K562 (cell line): Measurements from ENCODE around the gene PNPLA8. TPM values are rescaled to one million over a fixed set of nuclear protein-coding genes. Genes with fewer than 3 reads are reported as not detected.
"Not testable (repeated sequence)": the region's sequence is repeated elsewhere in the genome, so short reads cannot be mapped to it uniquely, and the experiment has no call there.

Experiments
- ATAC-seq: fragments of 200-7000 bp; cut with Tn5 transposase; 3 replicates; pipeline ENCODE4 v1.9.1; 2020; ENCODE audit warnings: moderate library complexity
- BruUV-seq: library from RNA; stranded (reverse); fragments of 400-500 nt; replicated peaks from 2 replicates; lab custom pipeline; 2021; lab: Mats Ljungman, UMichigan
- CTCF ChIA-PET: fragments of 300-600 bp; formaldehyde crosslinking; extraction: SDS; loops from one replicate; lab custom pipeline; 2021; ENCODE audit warnings: low intra/inter-chr PET ratio; lab: Yijun Ruan, JAX
- POLR2A ChIA-PET: fragments of 300-600, 350-650 bp; sonication (Branson Sonifier 250); formaldehyde crosslinking; extraction: SDS; loops from one replicate; lab custom pipeline; 2021; ENCODE audit warnings: antibody characterized with exemption, inconsistent platforms; lab: Yijun Ruan, JAX
- DNase-seq, 4 experiments: peaks; one replicate each; pipeline versions ENCODE4 v3.0.0 to v3.0.0-alpha.2; 2011 to 2018; ENCODE audit warnings: low spot score in 3 of 4, mixed read lengths in 3 of 4; ENCODE audit errors: extremely low read depth in 1 of 4
- FAIRE-seq: peaks from 2 replicates; lab custom pipeline; 2011; peaks lifted over from hg19 to GRCh38; lab: Jason Lieb, UNC
- H2AFZ ChIP-seq: 2 replicates; pipeline ENCODE4 v1.6.0; 2011; ENCODE audit warnings: low read depth, low read length, control low read depth, inconsistent platforms
- H3K27ac ChIP-seq: fragments of 200-600 bp; 3 replicates; pipeline ENCODE4 v1.8.0; 2011; ENCODE audit warnings: low read depth, mild to moderate bottlenecking, control low read depth, inconsistent platforms, low read length, moderate library complexity, mixed read lengths; ENCODE audit errors: extremely low read depth
- H3K27me3 ChIP-seq, 2 experiments: fragments of 300-600 bp in 1 of 2; 2 replicates in 1 of 2; 3 replicates in 1 of 2; pipeline versions ENCODE4 v1.6.0 to v1.8.0; 2011; ENCODE audit warnings: inconsistent platforms in 2 of 2, low read length in 2 of 2, mild to moderate bottlenecking in 1 of 2, mixed read lengths in 1 of 2, moderate library complexity in 1 of 2; ENCODE audit not compliant: control insufficient read depth in 2 of 2, insufficient read depth in 2 of 2
- H3K36me3 ChIP-seq: fragments of 300-600 bp; 3 replicates; pipeline ENCODE4 v1.8.0; 2011; ENCODE audit warnings: mild to moderate bottlenecking, low read length, inconsistent platforms; ENCODE audit not compliant: control insufficient read depth, insufficient read depth
- H3K4me1 ChIP-seq, 2 experiments: fragments of 200-600 bp in 1 of 2; replicated peaks in 1 of 2; 2 replicates in 1 of 2; 3 replicates in 1 of 2; pipeline versions ENCODE4 v1.5.1 to v1.8.0; 2011; ENCODE audit warnings: inconsistent platforms in 2 of 2, low read length in 2 of 2, mild to moderate bottlenecking in 1 of 2, mixed read lengths in 1 of 2, moderate library complexity in 1 of 2; ENCODE audit not compliant: control insufficient read depth in 2 of 2, insufficient read depth in 2 of 2
- H3K4me2 ChIP-seq: 2 replicates; pipeline ENCODE4 v1.6.1; 2011; ENCODE audit warnings: low read length, control low read depth, inconsistent platforms, mixed read lengths; ENCODE audit not compliant: insufficient read depth
- H3K4me3 ChIP-seq: fragments of 200-600 bp; sonication (generic), shearing (Covaris generic); 2 replicates; pipeline ENCODE4 v1.5.1; 2016; ENCODE audit warnings: control low read depth, inconsistent platforms
- H3K79me2 ChIP-seq: fragments of 200-600 bp; 3 replicates; pipeline ENCODE4 v1.8.0; 2011; ENCODE audit warnings: low read length, inconsistent platforms; ENCODE audit not compliant: control insufficient read depth, insufficient read depth
- H3K9ac ChIP-seq, 2 experiments: 2 replicates each; pipeline versions ENCODE4 v1.6.0 to v1.6.1; 2011; ENCODE audit warnings: low read depth in 2 of 2, low read length in 2 of 2, control low read depth in 1 of 2, inconsistent platforms in 1 of 2, mild to moderate bottlenecking in 1 of 2, mixed read lengths in 1 of 2; ENCODE audit not compliant: insufficient read depth in 1 of 2
- H3K9me1 ChIP-seq: one replicate; pipeline ENCODE4 v1.6.0; 2011; ENCODE audit warnings: inconsistent platforms, mild to moderate bottlenecking, low read length, moderate library complexity; ENCODE audit not compliant: control insufficient read depth, insufficient read depth
- H3K9me3 ChIP-seq: replicated peaks from 2 replicates; pipeline ENCODE4 v1.5.1; 2011; ENCODE audit warnings: low read depth, low read length, inconsistent platforms; ENCODE audit not compliant: control insufficient read depth, insufficient read depth
- H4K20me1 ChIP-seq: replicated peaks from 2 replicates; pipeline ENCODE4 v1.6.1; 2011; ENCODE audit warnings: low read length, inconsistent platforms, mixed read lengths; ENCODE audit not compliant: control insufficient read depth, insufficient read depth
- CBX1 ChIP-seq: sonication (generic); IDR thresholded peaks from 2 replicates; pipeline ENCODE4 v1.6.1; 2016; ENCODE audit warnings: antibody characterized with exemption, low read depth, mild to moderate bottlenecking
- CBX3 ChIP-seq, 2 experiments: IDR thresholded peaks; 1 replicate in 1 of 2; 2 replicates in 1 of 2; pipeline ENCODE4 v1.6.1; 2012; ENCODE audit warnings: inconsistent platforms in 2 of 2, low read length in 2 of 2, borderline replicate concordance in 1 of 2, control low read depth in 1 of 2
- CBX5 ChIP-seq: IDR thresholded peaks from 2 replicates; pipeline ENCODE4 v1.6.1; 2014; ENCODE audit warnings: low read depth, borderline replicate concordance
- EP400 ChIP-seq: fragments of 450-650 bp; IDR thresholded peaks from 2 replicates; pipeline ENCODE4 v1.6.1; 2017; ENCODE audit warnings: antibody characterized with exemption, mild to moderate bottlenecking, moderate library complexity
- SRSF7 ChIP-seq: fragments of 200-400 bp; formaldehyde crosslinking; optimal IDR thresholded peaks from 2 replicates; pipeline ENCODE3; 2017; ENCODE audit warnings: mild to moderate bottlenecking, low read depth, low read length
- TAF1 ChIP-seq: IDR thresholded peaks from 2 replicates; pipeline ENCODE4 v1.6.1; 2011; ENCODE audit warnings: mild to moderate bottlenecking, low read length, moderate library complexity; ENCODE audit not compliant: insufficient read depth, control insufficient read depth, severe bottlenecking; ENCODE audit errors: extremely low read depth
- ZFP36 ChIP-seq: fragments of 150-350 bp; IDR thresholded peaks from 2 replicates; pipeline ENCODE4 v1.6.1; 2018; ENCODE audit warnings: low read length, low read depth; ENCODE audit not compliant: partially characterized antibody
- in situ Hi-C: fragments of 300-500 bp; cut with MboI; formaldehyde crosslinking; loops from 4 replicates; pipeline ENCODE4 v1.15.0; 2018; ENCODE audit warnings: inconsistent platforms, mixed read lengths
- intact Hi-C: fragments of 100-400 bp; cut with micrococcal nuclease; formaldehyde crosslinking; loops from 2 replicates; pipeline ENCODE4 v1.14.2; 2022
- polyA plus RNA-seq, 8 experiments: library from polyadenylated mRNA; depleted of rRNA in 4 of 8; stranded (reverse) in 5 of 8; unstranded in 3 of 8; fragments of >200 nt; fragmentation: Nextera tagmentation in 2 of 8; fragmentation: Illumina TruSeq in 1 of 8; extraction: Ambion mirVana in 2 of 8; extraction: Trizol in 1 of 8; gene quantifications; 2 replicates each; pipeline versions ENCODE4 v1.2.1 to v1.2.3, GENCODE V29; 2011 to 2014; ENCODE audit warnings: inconsistent platforms in 1 of 8, missing spikeins in 1 of 8
- total RNA-seq, 7 experiments: library from RNA; depleted of rRNA in 6 of 7; stranded (reverse); fragments of >200 nt in 6 of 7; fragmentation: Illumina TruSeq in 2 of 7; extraction: Trizol in 2 of 7; gene quantifications; 2 replicates each; pipeline versions ENCODE4 v1.2.1 to v1.2.3, GENCODE V29; 2011 to 2021; ENCODE audit warnings: low replicate concordance in 1 of 7
- TF ChIP-seq, protein P1 (sequence below): fragments of 250-450 bp; sonication (Bioruptor Pico); IDR thresholded peaks from 2 replicates; pipeline ENCODE4 v1.5.1; 2021; ENCODE audit warnings: mild to moderate bottlenecking
- TF ChIP-seq, protein P2 (sequence below): fragments of 450-650 bp; IDR thresholded peaks from 2 replicates; pipeline ENCODE4 v1.6.1; 2018; ENCODE audit warnings: mild to moderate bottlenecking, low read depth; ENCODE audit not compliant: partially characterized antibody

The PNPLA8 gene
- total and polyA plus RNA-seq, 9 of the 15 experiments (the other 6 are each of a cell fraction or from before 2014, with no cell fraction given), result 12.8 to 27.6 (median 16.3) TPM

DNA sequence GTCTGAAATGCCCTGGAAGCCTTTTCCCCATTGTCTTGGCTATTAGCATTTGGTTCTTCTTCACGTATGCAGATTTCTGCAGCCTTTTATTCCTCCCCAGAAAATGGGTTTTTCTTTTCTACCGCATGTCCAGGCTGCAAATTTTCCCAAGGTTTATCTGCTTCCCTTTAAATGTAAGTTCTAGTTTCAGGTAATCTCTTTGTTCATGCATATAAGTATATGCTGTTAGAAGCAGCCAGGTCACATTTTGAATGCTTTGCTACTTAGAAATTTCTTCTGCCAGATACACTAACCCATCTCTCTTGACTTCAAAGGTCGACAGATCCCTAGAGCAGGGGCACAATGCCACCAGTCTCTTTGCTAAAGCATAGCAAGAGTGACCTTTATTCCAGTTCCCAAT lies 31.3 kb upstream of the PNPLA8 start (continued):
- TF ChIP-seq, protein P1, sequence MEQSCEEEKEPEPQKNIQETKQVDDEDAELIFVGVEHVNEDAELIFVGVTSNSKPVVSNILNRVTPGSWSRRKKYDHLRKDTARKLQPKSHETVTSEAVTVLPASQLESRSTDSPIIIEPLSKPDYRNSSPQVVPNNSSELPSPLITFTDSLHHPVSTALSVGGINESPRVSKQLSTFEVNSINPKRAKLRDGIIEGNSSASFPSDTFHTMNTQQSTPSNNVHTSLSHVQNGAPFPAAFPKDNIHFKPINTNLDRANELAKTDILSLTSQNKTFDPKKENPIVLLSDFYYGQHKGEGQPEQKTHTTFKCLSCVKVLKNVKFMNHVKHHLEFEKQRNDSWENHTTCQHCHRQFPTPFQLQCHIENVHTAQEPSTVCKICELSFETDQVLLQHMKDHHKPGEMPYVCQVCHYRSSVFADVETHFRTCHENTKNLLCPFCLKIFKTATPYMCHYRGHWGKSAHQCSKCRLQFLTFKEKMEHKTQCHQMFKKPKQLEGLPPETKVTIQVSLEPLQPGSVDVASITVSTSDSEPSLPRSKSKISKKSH, result peak; percentile 31; the same call in 1 of the 2 replicates
- 0 out of 2 replicates have a peak, but pooled peaks have one; percentile 20 for TF ChIP-seq EP400
- TF ChIP-seq TAF1, result no peak
- no peak for TF ChIP-seq SRSF7

DNA sequence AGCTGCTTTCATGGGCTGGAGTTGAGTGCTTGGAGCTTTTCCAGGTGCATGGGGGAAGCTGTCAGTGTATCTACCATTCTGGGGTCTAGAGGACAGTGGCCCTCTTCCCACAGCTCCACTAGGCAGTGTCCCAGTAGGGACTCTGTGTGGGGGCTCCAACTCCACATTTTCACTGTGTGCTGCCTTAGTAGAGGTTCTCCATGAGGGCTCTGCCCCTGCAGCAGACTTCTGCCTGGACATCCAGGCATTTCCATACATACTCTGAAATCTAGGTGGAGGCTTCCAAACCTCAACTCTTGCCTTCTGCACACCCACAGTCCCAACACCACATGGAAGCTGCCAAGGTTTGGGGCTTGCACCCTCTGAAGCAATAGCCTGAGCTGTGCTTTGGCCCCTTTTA lies 30.7 kb upstream of the PNPLA8 start:
- H3K27ac ChIP-seq, H4K20me1 ChIP-seq, H3K27me3 ChIP-seq, H3K79me2 ChIP-seq, H3K36me3 ChIP-seq, ATAC-seq, H3K9ac ChIP-seq, H3K4me2 ChIP-seq, H3K9me1 ChIP-seq, H2AFZ ChIP-seq, FAIRE-seq, POLR2A ChIA-PET, DNase-seq, CTCF ChIA-PET, in situ Hi-C loops, BruUV-seq, H3K4me1 ChIP-seq, H3K4me3 ChIP-seq, intact Hi-C loops: not testable (repeated sequence)
- peak; percentile 33 for TF ChIP-seq ZFP36
- TF ChIP-seq, protein P1, result peak; percentile 32; the same call in 1 of the 2 replicates
- peak; percentile 61; the same call in 1 of the 2 replicates for TF ChIP-seq CBX1
- TF ChIP-seq CBX5, result peak; percentile 84; the same call in 1 of the 2 replicates
- TF ChIP-seq CBX3 (IDR thresholded peaks at IDR 0.05; ENCODE audit: borderline replicate concordance in 1 of 2, low read length in 2 of 2), result peak in 1 of 2 experiments; percentile 88; a peak in 1 of 3 replicates
- TF ChIP-seq, protein P2, sequence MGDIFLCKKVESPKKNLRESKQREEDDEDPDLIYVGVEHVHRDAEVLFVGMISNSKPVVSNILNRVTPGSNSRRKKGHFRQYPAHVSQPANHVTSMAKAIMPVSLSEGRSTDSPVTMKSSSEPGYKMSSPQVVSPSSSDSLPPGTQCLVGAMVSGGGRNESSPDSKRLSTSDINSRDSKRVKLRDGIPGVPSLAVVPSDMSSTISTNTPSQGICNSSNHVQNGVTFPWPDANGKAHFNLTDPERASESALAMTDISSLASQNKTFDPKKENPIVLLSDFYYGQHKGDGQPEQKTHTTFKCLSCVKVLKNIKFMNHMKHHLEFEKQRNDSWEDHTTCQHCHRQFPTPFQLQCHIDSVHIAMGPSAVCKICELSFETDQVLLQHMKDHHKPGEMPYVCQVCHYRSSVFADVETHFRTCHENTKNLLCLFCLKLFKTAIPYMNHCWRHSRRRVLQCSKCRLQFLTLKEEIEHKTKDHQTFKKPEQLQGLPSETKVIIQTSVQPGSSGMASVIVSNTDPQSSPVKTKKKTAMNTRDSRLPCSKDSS, result peak; percentile 79
- peaks cover 14% of the 10 kb centered on the region for H3K9me3 ChIP-seq
